HCEC 1CT (cell line): ENCODE measurements around the gene PCDH18.
"Not testable (repeated sequence)": the region's sequence is repeated elsewhere in the genome, so short reads cannot be mapped to it uniquely, and the experiment has no call there.

Experiments used
- DNase-seq: peaks from one replicate; pipeline ENCODE4 v3.0.0-alpha.2; 2017

Gene PCDH18, protein sequence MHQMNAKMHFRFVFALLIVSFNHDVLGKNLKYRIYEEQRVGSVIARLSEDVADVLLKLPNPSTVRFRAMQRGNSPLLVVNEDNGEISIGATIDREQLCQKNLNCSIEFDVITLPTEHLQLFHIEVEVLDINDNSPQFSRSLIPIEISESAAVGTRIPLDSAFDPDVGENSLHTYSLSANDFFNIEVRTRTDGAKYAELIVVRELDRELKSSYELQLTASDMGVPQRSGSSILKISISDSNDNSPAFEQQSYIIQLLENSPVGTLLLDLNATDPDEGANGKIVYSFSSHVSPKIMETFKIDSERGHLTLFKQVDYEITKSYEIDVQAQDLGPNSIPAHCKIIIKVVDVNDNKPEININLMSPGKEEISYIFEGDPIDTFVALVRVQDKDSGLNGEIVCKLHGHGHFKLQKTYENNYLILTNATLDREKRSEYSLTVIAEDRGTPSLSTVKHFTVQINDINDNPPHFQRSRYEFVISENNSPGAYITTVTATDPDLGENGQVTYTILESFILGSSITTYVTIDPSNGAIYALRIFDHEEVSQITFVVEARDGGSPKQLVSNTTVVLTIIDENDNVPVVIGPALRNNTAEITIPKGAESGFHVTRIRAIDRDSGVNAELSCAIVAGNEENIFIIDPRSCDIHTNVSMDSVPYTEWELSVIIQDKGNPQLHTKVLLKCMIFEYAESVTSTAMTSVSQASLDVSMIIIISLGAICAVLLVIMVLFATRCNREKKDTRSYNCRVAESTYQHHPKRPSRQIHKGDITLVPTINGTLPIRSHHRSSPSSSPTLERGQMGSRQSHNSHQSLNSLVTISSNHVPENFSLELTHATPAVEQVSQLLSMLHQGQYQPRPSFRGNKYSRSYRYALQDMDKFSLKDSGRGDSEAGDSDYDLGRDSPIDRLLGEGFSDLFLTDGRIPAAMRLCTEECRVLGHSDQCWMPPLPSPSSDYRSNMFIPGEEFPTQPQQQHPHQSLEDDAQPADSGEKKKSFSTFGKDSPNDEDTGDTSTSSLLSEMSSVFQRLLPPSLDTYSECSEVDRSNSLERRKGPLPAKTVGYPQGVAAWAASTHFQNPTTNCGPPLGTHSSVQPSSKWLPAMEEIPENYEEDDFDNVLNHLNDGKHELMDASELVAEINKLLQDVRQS

DNA sequence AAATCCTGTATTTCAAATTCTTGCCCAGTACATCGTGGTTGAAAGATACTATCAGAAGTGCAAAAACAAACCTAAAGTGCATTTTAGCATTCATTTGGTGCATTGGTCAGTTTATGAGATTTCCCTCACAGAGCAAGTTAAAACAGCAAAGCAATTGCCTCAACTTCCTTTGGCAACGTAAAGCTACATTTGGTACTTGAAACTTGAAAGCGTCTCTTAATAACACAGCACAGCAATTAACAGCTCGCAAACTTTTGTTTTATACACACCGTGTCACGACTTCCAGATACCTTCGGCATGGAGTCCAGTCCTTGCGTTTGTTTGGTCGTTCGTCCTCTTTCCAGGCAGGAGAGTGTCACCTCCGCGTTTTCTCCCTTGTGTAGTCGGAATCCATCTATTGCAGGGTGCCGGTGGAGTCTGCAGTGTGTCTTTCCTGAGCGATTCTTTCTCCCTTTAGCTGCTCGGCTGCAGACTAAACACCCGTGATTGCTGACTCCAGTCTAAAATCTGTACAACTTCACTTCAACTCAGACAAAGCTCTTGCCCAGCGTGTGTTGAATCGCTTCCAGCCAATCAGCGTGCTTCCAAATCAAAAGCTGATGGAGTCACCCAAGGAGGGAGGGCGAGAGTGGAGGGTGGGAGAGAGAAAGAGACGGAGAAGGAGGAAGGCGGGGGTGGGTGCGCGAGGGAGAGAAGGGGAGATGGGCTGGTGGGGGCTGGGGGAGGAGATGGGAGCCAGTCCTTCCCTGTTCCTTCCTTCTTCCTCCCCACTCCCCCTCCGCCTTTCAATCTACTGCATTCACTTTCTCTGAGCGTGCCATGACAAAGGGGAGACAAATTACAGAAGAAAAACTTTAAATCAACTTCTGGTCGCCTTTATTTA lies at the start of gene PCDH18:
Gene PCDH18, minus strand, starts transcription at position 509 of the 883 bp plus-strand sequence. Its CDS starts 406 bp downstream, at position 103.
- peak; percentile 83 for DNase-seq

- DNase-seq, result no peak
Observed at GRCh38 chr4:137576446-137576845, 44.2 kb upstream of the PCDH18 start.

DNA sequence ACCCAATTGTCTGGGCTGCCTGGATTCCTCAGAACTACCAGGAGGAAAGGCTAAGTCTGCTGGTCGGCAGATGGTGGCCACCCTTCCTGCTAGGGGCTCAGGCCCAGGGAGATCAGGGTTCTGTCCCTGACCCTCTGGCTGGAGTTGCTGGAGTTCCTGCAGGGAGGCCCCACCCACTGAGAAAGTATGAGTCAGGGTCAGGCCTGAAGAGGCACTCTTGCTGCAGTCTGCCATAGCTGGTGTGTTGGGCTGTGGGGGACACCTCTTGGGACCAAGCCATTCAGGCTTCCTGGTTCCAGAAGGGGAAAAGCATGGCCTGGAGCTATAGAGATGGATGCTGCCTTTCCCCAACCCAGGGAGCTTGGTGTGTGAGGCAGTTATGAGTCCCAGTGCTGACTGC lies 40.4 kb upstream of the PCDH18 start:
- DNase-seq, result no peak

DNA sequence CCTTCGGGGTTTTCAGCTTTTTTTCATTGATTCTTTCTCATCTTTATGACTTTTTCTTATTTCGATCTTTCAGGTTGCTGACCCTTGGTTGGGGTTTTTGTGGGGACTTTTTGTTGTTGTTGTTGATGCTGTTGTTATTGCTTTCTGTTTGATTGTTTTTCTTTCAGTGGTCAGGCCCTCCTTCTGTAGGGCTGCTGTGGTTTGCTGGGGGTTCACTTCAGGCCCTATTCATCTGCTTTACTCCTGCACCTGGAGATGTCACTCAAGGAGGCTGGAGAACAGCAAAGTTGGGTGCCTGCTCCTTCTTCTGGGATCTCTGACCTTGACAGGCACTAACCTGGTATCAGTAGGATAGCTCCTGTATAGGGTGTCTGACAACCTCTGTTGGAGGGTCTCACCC lies 39.9 kb upstream of the PCDH18 start:
- DNase-seq, result no peak

GRCh38 chr4:137559801-137560200 lies 27.5 kb upstream of the PCDH18 start:
- DNase-seq, result no peak

DNA sequence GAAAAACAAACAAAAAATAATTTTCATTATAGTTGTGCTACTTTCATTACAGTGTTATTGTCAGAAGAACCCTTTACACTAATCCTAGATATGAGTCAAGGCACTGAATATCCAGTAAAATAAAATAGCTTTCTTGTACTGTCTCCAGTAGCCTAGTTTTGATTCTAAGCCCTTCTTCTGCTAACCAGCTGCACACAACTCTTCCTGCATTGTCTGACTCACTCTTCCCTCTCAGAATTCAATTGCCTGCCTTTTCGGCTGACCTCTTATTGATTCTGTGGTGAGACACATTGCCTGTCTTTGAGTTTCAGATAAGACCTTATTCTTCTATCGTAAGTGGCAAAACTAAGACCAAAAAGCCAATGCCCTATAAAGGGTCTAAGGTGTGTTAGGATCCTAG lies 26.7 kb upstream of the PCDH18 start:
- DNase-seq, result peak; percentile 57

DNA sequence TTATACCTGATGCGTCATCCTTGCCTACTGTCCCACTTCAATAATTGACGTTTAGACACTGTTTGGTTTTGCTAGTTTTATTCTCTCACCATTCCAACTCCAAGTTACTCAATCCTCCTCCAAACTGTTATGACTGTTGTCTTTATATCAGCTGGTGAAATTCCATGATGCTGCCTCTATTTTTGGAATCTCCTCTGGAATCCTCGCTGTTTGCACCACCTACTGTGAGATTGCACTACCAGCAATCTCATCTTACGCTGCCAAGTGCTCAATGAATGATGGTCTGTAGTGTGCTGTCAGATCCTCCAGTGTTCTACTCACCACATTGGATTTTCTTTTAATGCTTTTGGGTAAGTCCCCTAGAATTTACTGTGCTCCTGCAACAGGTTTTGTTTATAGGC lies 13.2 kb upstream of the PCDH18 start:
- DNase-seq, result peak; percentile 70

- DNase-seq, result no peak
Observed at GRCh38 chr4:137543648-137544047, 11.4 kb upstream of the PCDH18 start.

GRCh38 chr4:137543198-137543597 lies 10.9 kb upstream of the PCDH18 start:
- DNase-seq, result no peak

- DNase-seq, result no peak
Observed at GRCh38 chr4:137541876-137542646, 9.8 kb upstream of the PCDH18 start.

GRCh38 chr4:137541181-137541580 lies 8.9 kb upstream of the PCDH18 start:
- DNase-seq, result no peak

DNA sequence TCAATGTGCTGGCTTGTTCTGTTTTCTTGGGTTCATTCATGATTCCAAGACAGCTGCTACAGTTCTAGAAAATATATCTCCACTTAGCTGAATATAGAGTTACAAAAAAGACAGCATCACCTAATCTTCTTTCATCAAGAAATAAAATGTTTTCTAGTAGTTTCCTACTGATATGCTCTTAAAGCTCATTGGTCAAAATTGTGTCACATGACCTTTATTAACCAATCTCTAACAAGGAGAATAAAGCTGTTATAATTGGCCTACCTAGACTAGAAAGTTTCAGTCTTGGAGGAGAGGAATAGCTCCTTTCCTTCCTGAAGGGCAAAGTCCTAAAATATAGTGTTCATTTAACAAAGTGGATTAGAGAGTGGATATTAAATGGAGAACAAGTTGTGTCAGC lies 8.1 kb upstream of the PCDH18 start:
- DNase-seq, result no peak

- DNase-seq, result no peak
Observed at GRCh38 chr4:137538526-137538925, 6.2 kb upstream of the PCDH18 start.

- not testable (repeated sequence) for DNase-seq
Observed at GRCh38 chr4:137537807-137538206, 5.5 kb upstream of the PCDH18 start.

GRCh38 chr4:137536789-137537561 lies 4.7 kb upstream of the PCDH18 start:
- no peak for DNase-seq

DNA sequence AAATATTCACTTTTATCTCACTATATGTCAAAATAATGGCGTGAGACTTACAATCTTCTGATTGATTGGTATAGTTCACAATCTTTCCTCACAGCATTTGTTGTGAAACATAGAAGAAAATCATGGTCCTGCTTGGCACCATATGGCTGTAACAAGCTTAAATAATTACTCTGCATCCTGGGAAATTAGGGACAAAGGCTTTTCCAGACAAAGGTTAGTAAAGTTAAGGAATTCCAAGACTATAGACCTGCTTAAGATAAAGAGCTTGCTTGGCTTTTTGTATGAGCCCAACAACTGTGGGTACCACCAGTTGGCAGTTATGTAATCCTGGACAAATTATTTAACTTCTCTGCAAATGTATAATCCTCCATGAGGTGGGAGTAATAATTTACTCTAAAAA lies 3.4 kb upstream of the PCDH18 start:
- no peak for DNase-seq

- DNase-seq, result no peak
Observed at GRCh38 chr4:137534516-137534915, 2.2 kb upstream of the PCDH18 start.

DNA sequence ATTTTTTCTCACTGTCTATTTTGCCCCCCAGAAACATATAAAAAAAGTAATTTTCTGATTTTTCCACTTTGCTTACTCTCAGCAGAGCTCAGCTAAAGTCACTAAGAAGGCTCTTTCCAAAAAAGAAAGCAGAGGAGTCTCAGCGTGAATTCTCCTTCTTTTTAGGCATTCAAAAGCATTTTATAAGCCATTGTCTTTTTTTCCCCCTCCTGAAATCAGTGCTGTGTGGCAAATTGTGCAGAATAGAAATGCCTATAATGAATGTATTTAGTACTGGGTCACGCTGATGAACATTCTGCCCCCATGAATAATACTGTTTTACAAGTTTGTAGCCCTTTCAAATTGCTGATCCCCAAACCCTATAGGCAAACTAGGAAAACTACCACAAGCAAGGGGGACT lies 1.6 kb upstream of the PCDH18 start:
- no peak for DNase-seq

DNA sequence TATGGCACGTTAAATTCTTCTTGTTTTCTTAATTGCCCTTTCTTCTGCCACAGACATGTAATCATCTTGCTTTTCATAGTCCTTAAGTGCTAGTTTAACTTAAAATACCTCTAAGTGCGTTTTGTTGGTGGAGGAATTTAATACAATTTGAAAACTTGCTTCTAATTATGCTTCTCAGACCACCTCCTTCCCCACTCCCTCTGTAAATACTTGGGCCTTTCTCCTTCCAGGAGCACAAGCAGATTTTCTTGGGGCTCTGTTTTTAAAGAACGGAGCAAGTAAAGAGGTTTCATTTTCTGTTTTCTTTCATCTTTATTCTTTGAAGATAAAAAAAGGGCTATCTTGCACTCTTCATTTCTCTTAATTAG lies 559 bp upstream of the PCDH18 start:
- DNase-seq, result no peak

DNA sequence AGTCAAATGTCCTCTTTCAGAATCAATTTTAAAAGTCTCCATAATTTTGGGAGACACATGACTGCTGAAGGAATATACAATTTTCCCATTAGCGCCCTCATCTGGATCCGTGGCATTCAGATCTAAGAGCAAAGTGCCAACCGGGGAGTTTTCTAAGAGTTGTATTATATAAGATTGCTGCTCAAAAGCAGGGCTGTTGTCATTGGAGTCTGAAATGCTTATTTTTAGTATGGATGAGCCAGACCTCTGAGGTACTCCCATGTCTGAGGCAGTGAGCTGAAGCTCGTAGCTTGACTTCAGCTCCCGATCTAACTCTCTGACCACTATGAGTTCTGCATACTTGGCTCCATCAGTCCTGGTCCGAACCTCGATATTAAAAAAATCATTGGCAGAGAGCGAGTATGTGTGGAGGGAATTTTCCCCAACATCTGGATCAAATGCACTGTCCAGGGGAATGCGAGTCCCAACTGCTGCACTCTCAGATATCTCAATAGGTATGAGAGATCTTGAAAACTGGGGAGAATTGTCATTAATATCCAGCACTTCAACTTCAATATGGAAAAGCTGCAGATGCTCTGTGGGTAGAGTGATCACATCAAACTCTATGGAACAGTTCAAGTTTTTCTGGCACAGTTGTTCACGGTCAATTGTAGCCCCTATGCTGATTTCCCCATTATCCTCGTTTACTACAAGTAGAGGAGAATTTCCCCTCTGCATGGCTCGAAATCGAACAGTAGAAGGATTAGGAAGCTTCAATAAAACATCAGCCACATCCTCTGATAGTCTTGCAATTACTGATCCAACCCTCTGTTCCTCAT lies 917 bp downstream of the PCDH18 start:
- no peak for DNase-seq
